Measurements from ENCODE around the gene BSG.

- TF ChIP-seq EZH2 (IDR thresholded peaks at IDR 0.05; ENCODE audit: low read depth) (no peak), CTCF (conservative IDR thresholded peaks at IDR 0.05) (no peak)
These were observed 47.4 kb upstream of the BSG start for GRCh38 chr19:525029-525428.
